A673 (cell line): Measurements from ENCODE around the gene TNFSF13. TPM values are rescaled to one million over a fixed set of nuclear protein-coding genes. Genes with fewer than 3 reads are reported as not detected.
"Not testable (repeated sequence)": the region's sequence is repeated elsewhere in the genome, so short reads cannot be mapped to it uniquely, and the experiment has no call there.

Experiments used
- BruUV-seq: library from RNA; stranded (reverse); fragments of 400-500 nt; replicated peaks from 2 replicates; lab custom pipeline; 2021; lab: Mats Ljungman, UMichigan
- CTCF ChIA-PET: fragments of 300-600 bp; sonication (Branson Sonifier 250); formaldehyde crosslinking; loops from one replicate; lab custom pipeline; 2022; ENCODE audit warnings: antibody characterized with exemption; lab: Charles Lee
- POLR2A ChIA-PET: fragments of 300-600 bp; sonication (Branson Sonifier 250); formaldehyde crosslinking; loops from one replicate; lab custom pipeline; 2022; ENCODE audit warnings: antibody characterized with exemption; ENCODE audit not compliant: low non-redundant PET; lab: Charles Lee
- DNase-seq: peaks from one replicate; pipeline ENCODE4 v3.0.0-alpha.2; 2015; ENCODE audit warnings: low spot score
- H3K27ac ChIP-seq: fragments of 200-600 bp; sonication (generic); 2 replicates; pipeline ENCODE4 v1.5.1; 2016; ENCODE audit warnings: mixed run types, low read depth, mild to moderate bottlenecking, mixed read lengths, antibody characterized with exemption, low read length; ENCODE audit not compliant: poor library complexity, severe bottlenecking
- H3K27me3 ChIP-seq: fragments of 200-600 bp; sonication (generic); replicated peaks from 2 replicates; pipeline ENCODE4 v1.6.1; 2017; ENCODE audit warnings: mixed run types, low read depth, mild to moderate bottlenecking, mixed read lengths, antibody characterized with exemption, low read length; ENCODE audit not compliant: insufficient read depth, poor library complexity
- H3K36me3 ChIP-seq: fragments of 200-600 bp; sonication (generic); 2 replicates; pipeline ENCODE4 v1.6.1; 2016; ENCODE audit warnings: mixed run types, mild to moderate bottlenecking, mixed read lengths, antibody characterized with exemption, low read length; ENCODE audit not compliant: insufficient read depth, poor library complexity, severe bottlenecking
- H3K4me1 ChIP-seq: fragments of 200-600 bp; sonication (generic); 2 replicates; pipeline ENCODE4 v1.6.1; 2017; ENCODE audit warnings: mixed run types, mild to moderate bottlenecking, mixed read lengths, antibody characterized with exemption, low read length; ENCODE audit not compliant: insufficient read depth, poor library complexity, severe bottlenecking
- H3K4me3 ChIP-seq: fragments of 200-600 bp; sonication (generic); 2 replicates; pipeline ENCODE4 v1.5.1; 2016; ENCODE audit warnings: low read depth, mixed run types, mild to moderate bottlenecking, mixed read lengths, low read length; ENCODE audit not compliant: poor library complexity, severe bottlenecking
- H3K9me3 ChIP-seq: fragments of 200-600 bp; sonication (generic); 2 replicates; pipeline ENCODE4 v1.6.1; 2016; ENCODE audit warnings: mixed run types, low read depth, mild to moderate bottlenecking, mixed read lengths, antibody characterized with exemption, low read length; ENCODE audit not compliant: poor library complexity, severe bottlenecking
- EZH2 ChIP-seq: fragments of 200-600 bp; sonication (generic); IDR thresholded peaks from 2 replicates; pipeline ENCODE4 v1.6.1; 2017; ENCODE audit warnings: borderline replicate concordance, low read depth, mild to moderate bottlenecking, mixed read lengths, antibody characterized with exemption, low read length; ENCODE audit not compliant: poor library complexity, severe bottlenecking
- intact Hi-C: fragments of 100-400 bp; cut with micrococcal nuclease; formaldehyde crosslinking; loops from one replicate; pipeline ENCODE4 v1.10.0; 2022; ENCODE audit not compliant: unreplicated experiment
- total RNA-seq: library from RNA; stranded (reverse); gene quantifications from 2 replicates; pipeline ENCODE4 v1.2.3, GENCODE V29; 2021
- TF ChIP-seq, protein P1 (sequence below): fragments of 300-800, 200-600 bp; sonication (generic); conservative IDR thresholded peaks from 2 replicates; pipeline ENCODE4 v1.5.1; 2017; ENCODE audit warnings: low read depth, mild to moderate bottlenecking, antibody characterized with exemption, low read length, moderate library complexity, mixed read lengths

TNFSF13 gene
- total RNA-seq, 1 experiment from 2014 or later = 0.69 TPM

DNA sequence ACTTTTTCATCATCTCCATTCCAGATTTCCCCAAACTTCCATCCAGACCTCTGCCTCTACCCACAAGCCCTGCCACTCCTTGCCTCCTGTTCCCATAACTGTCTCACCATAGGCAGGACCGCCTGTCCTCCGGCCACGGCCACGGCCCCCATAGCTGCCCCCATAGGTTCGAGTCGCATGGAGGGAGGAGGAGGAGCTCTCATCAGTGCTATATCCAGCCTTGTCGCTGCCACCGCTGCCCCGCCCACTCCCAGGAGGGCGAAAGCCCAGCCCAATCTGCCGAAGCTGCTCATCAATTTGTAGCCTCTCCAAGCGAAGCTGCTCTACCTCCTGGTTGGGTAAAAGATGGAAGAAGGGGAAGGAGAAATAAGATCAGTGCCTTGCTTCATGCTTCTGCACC, 34.7 kb downstream of the TNFSF13 start:
- H3K9me3 ChIP-seq = no peaks in the 10 kb centered on the region
- TF ChIP-seq, protein P1, sequence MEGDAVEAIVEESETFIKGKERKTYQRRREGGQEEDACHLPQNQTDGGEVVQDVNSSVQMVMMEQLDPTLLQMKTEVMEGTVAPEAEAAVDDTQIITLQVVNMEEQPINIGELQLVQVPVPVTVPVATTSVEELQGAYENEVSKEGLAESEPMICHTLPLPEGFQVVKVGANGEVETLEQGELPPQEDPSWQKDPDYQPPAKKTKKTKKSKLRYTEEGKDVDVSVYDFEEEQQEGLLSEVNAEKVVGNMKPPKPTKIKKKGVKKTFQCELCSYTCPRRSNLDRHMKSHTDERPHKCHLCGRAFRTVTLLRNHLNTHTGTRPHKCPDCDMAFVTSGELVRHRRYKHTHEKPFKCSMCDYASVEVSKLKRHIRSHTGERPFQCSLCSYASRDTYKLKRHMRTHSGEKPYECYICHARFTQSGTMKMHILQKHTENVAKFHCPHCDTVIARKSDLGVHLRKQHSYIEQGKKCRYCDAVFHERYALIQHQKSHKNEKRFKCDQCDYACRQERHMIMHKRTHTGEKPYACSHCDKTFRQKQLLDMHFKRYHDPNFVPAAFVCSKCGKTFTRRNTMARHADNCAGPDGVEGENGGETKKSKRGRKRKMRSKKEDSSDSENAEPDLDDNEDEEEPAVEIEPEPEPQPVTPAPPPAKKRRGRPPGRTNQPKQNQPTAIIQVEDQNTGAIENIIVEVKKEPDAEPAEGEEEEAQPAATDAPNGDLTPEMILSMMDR = no peak
- TF ChIP-seq EZH2 = no peak
- no peaks in the 10 kb centered on the region for H3K4me1 ChIP-seq
- no peak for DNase-seq
- H3K27me3 ChIP-seq = no peaks in the 10 kb centered on the region
- CTCF ChIA-PET = no interaction called here
- no peak overlapping the region for H3K4me3 ChIP-seq
- peaks cover 80% of the 10 kb centered on the region for H3K36me3 ChIP-seq
- intact Hi-C loops = no loop called here
- POLR2A ChIA-PET = no interaction called here
- no TSS peak for BruUV-seq
- no peak overlapping the region for H3K27ac ChIP-seq

DNA sequence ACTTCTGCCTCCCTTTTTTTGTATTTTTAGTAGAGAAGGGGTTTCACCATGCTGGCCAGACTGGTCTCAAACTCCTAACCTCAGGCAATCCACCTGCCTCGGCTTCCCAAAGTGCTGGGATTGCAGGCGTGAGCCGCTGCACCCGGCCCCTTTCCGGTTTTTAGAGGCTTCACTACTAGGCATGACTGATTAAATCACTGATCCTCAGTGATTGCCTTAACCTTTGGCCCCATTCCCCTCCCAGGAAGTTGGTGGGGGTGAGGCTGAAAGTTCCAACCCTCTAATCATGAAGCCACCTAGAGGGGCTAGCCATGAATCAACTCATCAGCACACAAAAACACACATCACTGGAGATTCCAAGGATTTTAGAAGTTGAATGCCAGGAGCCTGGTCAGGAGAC, 39.0 kb downstream of the TNFSF13 start:
- BruUV-seq, H3K27ac ChIP-seq, H3K4me3 ChIP-seq, H3K9me3 ChIP-seq, H3K27me3 ChIP-seq, POLR2A ChIA-PET, DNase-seq, H3K4me1 ChIP-seq, CTCF ChIA-PET, intact Hi-C loops: not testable (repeated sequence)
- peaks cover 86% of the 10 kb centered on the region for H3K36me3 ChIP-seq

DNA sequence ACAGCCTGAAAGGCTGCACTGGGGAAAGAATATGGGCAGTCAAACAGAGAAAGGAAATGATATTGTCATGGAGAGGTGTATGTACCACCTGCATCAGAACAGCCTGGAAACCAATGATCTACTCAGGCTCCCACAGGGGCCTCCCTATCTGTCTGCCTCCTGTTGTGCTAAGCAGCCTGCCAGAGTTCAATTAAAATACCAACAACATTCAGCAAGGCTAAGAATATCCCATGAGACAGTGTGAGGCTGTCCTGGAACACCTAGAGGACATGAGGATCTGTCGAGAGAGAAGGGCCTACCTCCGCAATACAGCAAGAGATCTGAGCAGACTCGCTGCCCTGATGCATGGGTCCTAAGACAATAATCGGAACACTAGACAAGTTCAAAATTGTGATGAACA, 47.7 kb downstream of the TNFSF13 start:
- intact Hi-C loops = no loop called here
- BruUV-seq = no TSS peak

GRCh38 chr17:7610641-7611040, 52.1 kb downstream of the TNFSF13 start:
- Histone ChIP-seq H3K9me3 (no peaks in the 10 kb centered on the region), H3K27ac (no peak overlapping the region), H3K36me3 (peaks cover 19% of the 10 kb centered on the region), H3K4me1 (peaks cover 20% of the 10 kb centered on the region), H3K4me3 (no peak overlapping the region), H3K27me3 (no peaks in the 10 kb centered on the region)
- intact Hi-C loops = no loop called here
- ChIA-PET POLR2A (no interaction called here), CTCF (no interaction called here)
- no peak for TF ChIP-seq EZH2
- TF ChIP-seq, protein P1 = no peak
- BruUV-seq = no TSS peak
- no peak for DNase-seq

More for the DNA sequence above, 47.7 kb downstream of the TNFSF13 start:
- ChIA-PET POLR2A (no interaction called here), CTCF (no interaction called here)
- Histone ChIP-seq H3K9me3 (no peaks in the 10 kb centered on the region), H3K4me3 (no peak overlapping the region), H3K36me3 (peaks cover 59% of the 10 kb centered on the region), H3K27me3 (no peaks in the 10 kb centered on the region), H3K27ac (no peak overlapping the region), H3K4me1 (no peaks in the 10 kb centered on the region)
- no peak for TF ChIP-seq EZH2
- TF ChIP-seq, protein P1 = no peak
- no peak for DNase-seq
